ENCODE results near the gene TAS2R38.

TAS2R38 gene

DNA sequence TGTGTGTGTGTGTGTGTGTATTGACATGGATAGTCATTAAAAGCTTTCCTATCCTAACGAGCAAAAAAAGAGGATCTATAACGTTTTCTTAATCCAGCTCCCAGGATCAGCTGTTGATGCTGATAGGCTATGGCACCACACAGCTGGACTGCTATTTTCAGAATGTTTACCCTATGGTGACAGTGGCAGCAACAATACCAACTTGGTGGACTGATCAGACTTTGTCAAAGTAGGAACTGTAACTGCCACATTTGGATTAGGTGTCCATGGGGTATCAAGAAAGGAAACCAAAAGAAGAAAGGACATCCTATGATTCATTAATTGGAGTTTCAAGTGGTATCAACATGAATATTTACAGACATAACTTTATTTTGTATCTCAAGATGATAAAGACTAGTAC, 24.1 kb downstream of the TAS2R38 start:
- TF ChIP-seq GATA3 (IDR thresholded peaks at IDR 0.05; ENCODE audit: low read depth, low read length) (no peak), GATA2 (IDR thresholded peaks at IDR 0.05; ENCODE audit: low read depth, low read length) (no peak)

- TF ChIP-seq GATA3 (IDR thresholded peaks at IDR 0.05; ENCODE audit: low read depth, low read length) (no peak), GATA2 (IDR thresholded peaks at IDR 0.05; ENCODE audit: low read depth, low read length) (no peak)
Measured at GRCh38 chr7:141949021-141949420, 24.6 kb downstream of the TAS2R38 start.

- TF ChIP-seq GATA3 (IDR thresholded peaks at IDR 0.05; ENCODE audit: low read depth, low read length), result no peak
- no peak for TF ChIP-seq GATA2 (IDR thresholded peaks at IDR 0.05; ENCODE audit: low read depth, low read length)
Measured at GRCh38 chr7:141946796-141947195, 26.8 kb downstream of the TAS2R38 start, which contains the start of gene CLEC5A. Gene CLEC5A (minus strand): TSS chr7:141946974. CDS start chr7:141946292, 682 bp downstream.

- TF ChIP-seq GATA2 (IDR thresholded peaks at IDR 0.05; ENCODE audit: low read depth, low read length), result no peak
- no peak for TF ChIP-seq GATA3 (IDR thresholded peaks at IDR 0.05; ENCODE audit: low read depth, low read length)
Measured at GRCh38 chr7:141945356-141945755, 28.2 kb downstream of the TAS2R38 start.

GRCh38 chr7:141944811-141945210, 28.8 kb downstream of the TAS2R38 start:
- TF ChIP-seq GATA2 (IDR thresholded peaks at IDR 0.05; ENCODE audit: low read depth, low read length), result no peak

GRCh38 chr7:141943846-141944245, 29.7 kb downstream of the TAS2R38 start:
- TF ChIP-seq GATA2 (IDR thresholded peaks at IDR 0.05; ENCODE audit: low read depth, low read length), result no peak
- TF ChIP-seq GATA3 (IDR thresholded peaks at IDR 0.05; ENCODE audit: low read depth, low read length), result no peak

DNA sequence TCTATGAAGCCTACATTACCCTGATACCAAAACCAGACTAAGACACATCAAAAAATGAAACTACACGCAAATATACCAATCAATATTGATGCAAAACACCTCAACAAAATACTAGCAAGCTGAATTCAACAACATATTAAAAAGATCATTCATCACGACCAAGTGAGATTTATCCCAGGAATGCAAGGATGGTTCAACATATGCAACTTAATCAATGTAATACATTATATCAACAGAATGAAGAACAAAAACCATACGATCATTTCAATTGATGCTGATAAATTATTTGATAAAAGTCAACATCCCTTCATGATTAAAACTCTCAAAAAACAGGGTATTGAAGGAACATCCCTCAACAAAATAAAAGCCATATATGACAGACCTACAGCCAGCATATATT, 32.5 kb downstream of the TAS2R38 start:
- no peak for TF ChIP-seq GATA2 (IDR thresholded peaks at IDR 0.05; ENCODE audit: low read depth, low read length)
- no peak for TF ChIP-seq GATA3 (IDR thresholded peaks at IDR 0.05; ENCODE audit: low read depth, low read length)

DNA sequence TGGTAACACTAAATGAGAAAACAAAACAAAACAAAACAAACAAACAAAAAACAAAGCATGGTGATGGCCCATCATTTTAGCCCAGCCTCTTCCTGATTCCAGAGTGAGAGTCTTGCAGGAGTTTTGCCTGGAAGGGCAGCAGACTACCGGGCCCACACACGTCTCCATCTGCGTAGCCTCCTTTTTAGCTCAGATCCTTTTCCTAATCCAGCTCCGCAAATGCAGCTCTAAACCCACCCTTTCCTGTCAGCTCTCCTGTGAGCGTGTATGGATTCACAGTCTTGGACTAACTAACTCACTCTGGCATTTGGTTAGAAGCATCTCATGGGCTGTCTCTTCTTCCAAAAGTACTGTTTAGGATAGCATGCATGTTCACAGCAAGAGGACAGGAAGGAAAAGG, 43.4 kb downstream of the TAS2R38 start:
- no peak for TF ChIP-seq GATA2 (IDR thresholded peaks at IDR 0.05; ENCODE audit: low read depth, low read length)
- TF ChIP-seq GATA3 (IDR thresholded peaks at IDR 0.05; ENCODE audit: low read depth, low read length), result no peak

DNA sequence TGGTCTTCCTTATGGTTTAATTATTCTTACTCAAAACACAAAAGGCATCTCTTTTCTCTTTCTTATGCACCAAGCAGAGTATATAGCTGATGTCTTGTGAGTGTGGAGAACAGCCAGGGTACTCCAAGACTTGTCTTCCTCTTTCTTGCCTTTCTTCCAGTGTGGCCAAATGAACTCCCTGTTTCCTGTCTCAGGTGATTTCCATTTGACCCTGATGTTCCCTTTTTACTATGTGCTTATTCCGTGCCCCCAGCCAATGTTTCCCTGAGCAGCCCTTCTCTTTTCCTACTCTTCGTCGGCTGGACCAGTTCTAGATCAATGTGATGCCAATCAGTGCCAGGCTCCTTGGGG, 44.8 kb downstream of the TAS2R38 start:
- TF ChIP-seq GATA2 (IDR thresholded peaks at IDR 0.05; ENCODE audit: low read depth, low read length) (no peak), GATA3 (IDR thresholded peaks at IDR 0.05; ENCODE audit: low read depth, low read length) (no peak)

DNA sequence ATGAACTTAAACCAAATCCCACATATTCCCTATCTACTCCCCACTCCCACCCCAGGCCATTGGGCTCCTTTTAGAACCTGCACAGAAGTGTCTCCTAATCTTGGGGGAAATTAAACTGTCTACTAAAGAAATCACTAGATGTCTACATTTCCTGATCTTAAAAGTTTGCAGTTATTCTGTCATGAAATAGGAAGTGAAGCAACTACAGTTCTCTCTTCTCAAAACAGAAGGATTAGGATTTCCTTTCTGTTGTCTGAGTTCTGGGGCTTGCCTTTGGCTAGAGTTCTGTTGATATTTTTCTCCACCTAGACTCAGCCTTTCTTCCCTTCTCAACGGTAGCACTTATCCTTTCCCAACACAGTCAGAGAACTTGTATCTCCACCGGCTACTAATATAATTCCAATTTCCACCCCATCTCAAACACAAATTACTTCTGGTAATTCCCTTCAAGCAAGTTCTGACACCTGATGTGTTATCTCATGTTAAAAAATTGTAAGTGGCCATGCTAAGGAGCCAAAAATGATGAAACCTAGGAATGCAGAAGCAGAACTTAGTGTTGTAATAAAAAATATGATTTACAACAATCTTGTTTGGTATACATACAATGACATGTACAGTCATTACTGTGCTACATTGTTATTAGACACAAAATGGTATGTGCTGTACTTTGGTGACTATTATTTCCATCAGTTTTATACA, 45.3 kb downstream of the TAS2R38 start:
- TF ChIP-seq GATA2 (IDR thresholded peaks at IDR 0.05; ENCODE audit: low read depth, low read length), result no peak
- no peak for TF ChIP-seq GATA3 (IDR thresholded peaks at IDR 0.05; ENCODE audit: low read depth, low read length)

Data from SH-SY5Y (cell line).